Fibroblast of skin of right quadriceps (primary cell): ENCODE data around the gene TEX13B.
"Not testable (repeated sequence)": the region's sequence is repeated elsewhere in the genome, so short reads cannot be mapped to it uniquely, and the experiment has no call there.

Experiments used
- DNase-seq: peaks from one replicate; pipeline ENCODE4 v3.0.0-alpha.2; 2013

TEX13B gene

GRCh38 chrX:107982356-107982755, at the start of gene TEX13B:
Gene TEX13B (minus strand): TSS chrX:107982370. CDS start chrX:107982127, 243 bp downstream.
- DNase-seq = no peak

DNA sequence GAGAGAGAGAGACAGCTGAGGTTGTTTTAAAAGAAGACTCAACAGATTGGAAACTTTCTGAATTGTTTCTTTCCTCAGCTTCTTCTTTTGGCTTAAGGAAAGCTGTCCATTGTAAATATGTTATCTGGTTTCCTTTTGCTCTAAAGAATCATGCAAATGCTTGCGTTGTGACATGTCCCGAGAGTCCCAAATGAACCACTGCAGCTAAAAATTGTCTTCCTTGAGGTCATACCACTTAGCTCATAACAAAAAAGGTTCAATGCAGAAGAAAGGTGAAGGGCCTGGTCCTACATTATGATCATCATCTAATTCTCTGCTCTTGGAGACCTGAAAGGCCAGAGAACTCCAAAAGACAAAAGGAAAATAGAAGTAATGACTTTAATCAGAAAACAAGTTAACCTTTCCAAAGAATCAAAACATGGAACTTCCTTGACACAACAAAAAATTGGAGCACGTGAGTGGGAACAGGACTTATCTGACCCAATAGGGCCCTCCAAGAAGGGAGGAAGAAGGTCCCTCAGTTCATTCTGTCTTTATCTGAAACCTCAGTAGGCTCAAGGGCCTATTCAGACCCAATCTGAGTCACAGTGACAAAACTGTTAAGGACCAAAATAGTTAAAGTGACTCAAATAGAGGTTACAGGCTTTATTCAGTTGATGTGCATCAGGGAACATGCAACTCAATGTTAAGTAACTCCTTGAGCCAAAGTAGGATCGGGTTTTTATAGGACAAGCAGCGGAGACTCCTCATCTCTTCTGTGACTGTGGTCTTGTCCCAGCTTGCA, 48.0 kb upstream of the TEX13B start:
- DNase-seq = no peak

DNA sequence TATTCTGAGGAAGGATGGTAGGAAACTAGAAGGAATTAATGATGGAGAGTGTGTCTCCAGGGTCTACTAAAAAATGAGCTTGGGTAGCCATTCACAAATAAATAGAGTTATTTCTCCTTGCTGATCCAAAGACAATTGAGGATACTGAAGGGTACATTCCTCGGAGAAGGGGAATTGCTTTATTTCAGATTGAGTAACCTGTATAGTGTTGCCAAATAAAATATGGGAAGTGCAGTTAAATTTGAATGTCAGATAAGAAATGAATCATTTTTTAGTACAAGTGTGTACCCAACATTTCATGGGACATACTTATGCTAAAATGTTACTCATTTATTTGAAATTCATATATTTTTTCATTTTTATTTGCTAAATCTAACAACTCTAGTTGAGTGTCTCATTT, 46.7 kb upstream of the TEX13B start:
- no peak for DNase-seq

- no peak for DNase-seq
These were observed 43.9 kb upstream of the TEX13B start for GRCh38 chrX:108025954-108026600.

GRCh38 chrX:108025376-108025775, 43.2 kb upstream of the TEX13B start:
- DNase-seq = no peak

- no peak for DNase-seq
These were observed 40.4 kb upstream of the TEX13B start for GRCh38 chrX:108022491-108023089.

GRCh38 chrX:108020631-108021030, 38.5 kb upstream of the TEX13B start:
- DNase-seq = no peak

DNA sequence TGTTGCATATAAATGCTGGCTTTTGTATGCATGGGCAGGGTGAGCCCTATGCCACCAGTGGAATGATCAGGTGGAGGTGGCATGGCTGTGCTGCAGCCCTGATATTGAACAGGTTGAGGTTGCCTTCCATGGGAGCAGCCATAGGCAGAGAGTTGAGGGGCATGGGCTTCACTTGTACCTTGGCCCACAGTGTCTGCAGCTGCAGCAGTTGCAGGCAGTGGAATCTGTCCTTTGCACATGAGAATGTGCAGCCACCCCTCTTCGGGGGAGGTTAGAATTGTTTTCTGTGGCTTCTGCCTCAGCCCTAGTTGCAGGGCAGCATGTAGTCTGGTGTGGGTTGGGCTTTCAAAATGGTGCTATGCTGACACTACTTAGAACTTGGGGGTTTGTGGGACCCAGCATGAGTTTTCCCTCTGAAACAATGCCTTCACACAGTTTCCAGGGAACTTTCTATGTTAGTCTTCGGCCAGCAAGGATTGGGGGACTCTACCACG, 37.3 kb upstream of the TEX13B start:
- no peak for DNase-seq

- no peak for DNase-seq
These were observed 36.6 kb upstream of the TEX13B start for GRCh38 chrX:108018656-108019381.

- peak; percentile 3 for DNase-seq
These were observed 19.1 kb upstream of the TEX13B start for GRCh38 chrX:108001218-108001814.

DNA sequence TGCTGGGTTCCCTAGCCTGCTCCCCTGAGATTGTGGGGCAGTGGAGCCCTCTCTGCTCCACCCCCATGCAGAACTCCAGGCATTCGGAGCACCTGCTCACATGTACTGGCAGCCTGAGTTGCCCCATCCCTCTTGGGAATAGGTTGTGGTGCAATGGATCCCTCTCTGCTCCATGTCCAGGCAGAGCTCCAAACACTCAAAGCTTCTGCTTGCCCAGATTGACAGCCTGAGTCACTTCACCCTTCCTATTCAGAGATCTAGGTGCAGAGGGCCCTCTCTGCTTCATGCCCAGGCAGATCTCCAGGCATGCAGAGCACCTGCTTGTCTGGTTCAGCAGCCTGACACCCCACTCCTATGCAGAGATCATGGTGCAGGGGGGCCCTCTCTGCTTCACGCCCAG, 18.6 kb upstream of the TEX13B start:
- DNase-seq = no peak

GRCh38 chrX:107996124-107996523, 14.0 kb upstream of the TEX13B start:
- DNase-seq = no peak

DNA sequence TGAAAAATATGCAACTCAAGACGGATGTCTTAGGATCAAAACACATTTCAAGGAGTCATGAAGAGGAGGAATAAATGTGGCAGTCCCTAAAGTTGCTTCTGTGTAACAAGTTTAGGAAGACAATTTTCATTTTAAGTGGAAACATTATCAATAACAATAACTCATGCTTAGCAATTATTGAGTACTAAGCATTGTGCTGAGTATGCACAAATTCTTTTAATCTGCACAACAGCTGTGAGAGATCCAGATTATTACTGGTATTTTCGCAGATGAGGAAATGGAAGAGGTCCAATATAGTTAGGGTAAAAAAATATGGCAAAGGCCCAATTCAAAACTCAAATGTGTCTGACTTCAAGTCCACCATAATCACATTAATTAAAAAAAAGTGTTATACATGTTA, 2.9 kb upstream of the TEX13B start:
- no peak for DNase-seq

DNA sequence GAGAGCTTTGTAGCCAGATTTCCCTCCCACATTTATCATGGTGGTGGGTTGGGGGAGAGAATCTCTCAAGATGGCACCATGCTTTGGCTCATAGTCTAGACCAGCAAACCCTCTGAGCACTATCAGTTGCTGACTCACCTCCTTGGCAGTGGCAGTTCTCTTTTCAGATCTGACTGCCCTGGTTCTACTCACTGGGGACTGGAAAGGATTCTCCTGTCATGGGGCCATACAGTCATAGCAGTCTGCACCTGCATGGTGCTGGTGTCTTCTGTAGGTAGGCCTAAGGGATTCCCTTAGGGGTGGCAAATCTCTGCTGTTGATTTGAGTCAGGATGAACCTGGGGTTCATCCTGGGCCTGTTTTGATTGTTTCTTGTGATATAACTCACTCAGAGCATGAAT, 2.6 kb downstream of the TEX13B start:
- no peak for DNase-seq

- DNase-seq = peak; percentile 5
These were observed 3.4 kb downstream of the TEX13B start for GRCh38 chrX:107978707-107979307.

DNA sequence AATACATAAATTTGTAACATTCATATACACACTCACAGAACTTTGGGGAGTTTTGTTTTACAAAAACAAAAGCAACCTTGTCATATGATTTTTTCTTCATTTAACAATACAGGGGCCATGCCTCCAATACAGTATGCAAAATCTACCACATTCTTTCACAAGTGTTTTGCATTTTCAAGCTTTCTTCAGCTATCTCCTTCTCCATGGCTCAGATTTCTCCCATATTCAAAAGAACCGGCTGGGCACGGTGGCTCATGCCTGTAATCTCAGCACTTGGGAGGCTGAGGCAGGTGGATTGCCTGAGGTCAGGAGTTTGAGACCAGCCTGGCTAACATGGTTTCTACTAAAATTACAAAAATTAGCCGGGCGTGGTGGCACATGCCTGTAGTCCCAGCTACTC, 4.1 kb downstream of the TEX13B start:
- no peak for DNase-seq

GRCh38 chrX:107971636-107972035, 10.5 kb downstream of the TEX13B start:
- no peak for DNase-seq

DNA sequence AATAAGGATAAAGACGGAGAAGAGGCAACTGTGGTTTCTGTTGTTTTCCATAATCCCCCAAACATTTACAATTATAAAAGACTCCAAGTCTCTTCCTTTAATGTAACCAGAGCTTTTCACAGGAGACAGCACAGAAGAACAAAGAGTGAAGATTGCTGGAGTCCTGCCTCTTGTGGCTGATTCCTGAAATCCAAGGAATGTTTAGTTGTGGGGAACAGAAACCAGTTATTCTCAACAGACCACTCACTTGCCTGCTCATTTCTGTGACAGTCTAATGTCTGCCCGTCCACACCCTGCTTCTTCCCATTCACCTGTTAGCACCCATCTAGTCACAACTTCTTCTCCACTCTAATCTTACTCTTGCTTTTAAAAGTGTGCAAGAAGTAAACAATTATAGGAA, 12.1 kb downstream of the TEX13B start:
- DNase-seq = no peak

GRCh38 chrX:107968623-107969022, 13.5 kb downstream of the TEX13B start:
- DNase-seq = no peak

DNA sequence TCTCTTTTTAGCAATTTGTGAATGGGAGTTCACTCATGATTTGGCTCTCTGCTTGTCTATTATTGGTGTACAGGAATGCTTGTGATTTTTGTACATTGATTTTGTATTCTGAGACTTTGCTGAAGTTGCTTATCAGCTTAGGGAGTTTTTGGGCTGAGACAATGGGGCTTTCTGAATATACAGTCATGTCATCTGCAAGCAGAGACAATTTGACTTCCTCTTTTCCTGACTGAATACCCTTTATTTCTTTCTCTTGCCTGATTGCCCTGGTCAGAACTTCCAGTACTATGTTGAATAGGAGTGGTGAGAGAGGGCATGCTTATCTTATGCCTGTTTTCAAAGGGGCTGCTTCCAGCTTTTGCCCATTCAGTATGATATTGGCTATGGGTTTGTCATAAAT, 26.8 kb downstream of the TEX13B start:
- not testable (repeated sequence) for DNase-seq

- DNase-seq = no peak
These were observed 42.1 kb downstream of the TEX13B start for GRCh38 chrX:107940095-107940494.

GRCh38 chrX:107936434-107936730, 45.8 kb downstream of the TEX13B start:
- no peak for DNase-seq
